ENCODE data around the gene PSAP. TPM values are rescaled to one million over a fixed set of nuclear protein-coding genes. Genes with fewer than 3 reads are reported as not detected.

The PSAP gene
- total RNA-seq, 6 experiments from 2014 or later: 520 to 743 (median 570) TPM

GRCh38 chr10:71825217-71825616, 25.8 kb downstream of the PSAP start:
- H3K4me1 ChIP-seq: no peaks in the 10 kb centered on the region
- H3K27me3 ChIP-seq: no peaks in the 10 kb centered on the region
- intact Hi-C loops (cut with DNase I): no loop called here
- no peak for ATAC-seq
- peaks cover 15 to 97% (median 67%) of the 10 kb centered on the region in 4 donors for H3K36me3 ChIP-seq
- H3K9me3 ChIP-seq: no peaks in the 10 kb centered on the region
- H3K4me3 ChIP-seq: no peak overlapping the region
- DNase-seq: no peak
- no peak overlapping the region for H3K27ac ChIP-seq
- WGBS (ENCODE audit: insufficient coverage, low coverage, low lambda C conversion rate, missing lambda C conversion rate): 83% methylated on average over 1 of the region's 11 CpGs
- no peak for TF ChIP-seq POLR2A (IDR thresholded peaks at IDR 0.05)
- no peak for TF ChIP-seq CTCF (IDR thresholded peaks at IDR 0.05)

GRCh38 chr10:71824333-71824732, 26.7 kb downstream of the PSAP start:
- DNase-seq: no peak
- 93% methylated on average over 3 of the region's 3 CpGs for WGBS (ENCODE audit: insufficient coverage, low coverage, low lambda C conversion rate, missing lambda C conversion rate)
- H3K4me3 ChIP-seq: no peak overlapping the region
- H3K36me3 ChIP-seq: peaks cover 15 to 97% (median 68%) of the 10 kb centered on the region in 4 donors
- no peak for ATAC-seq
- no peaks in the 10 kb centered on the region for H3K27me3 ChIP-seq
- TF ChIP-seq CTCF (IDR thresholded peaks at IDR 0.05): no peak
- no peak for TF ChIP-seq POLR2A (IDR thresholded peaks at IDR 0.05)
- no peaks in the 10 kb centered on the region for H3K9me3 ChIP-seq
- intact Hi-C loops (cut with DNase I): no loop called here
- no peak overlapping the region for H3K27ac ChIP-seq
- H3K4me1 ChIP-seq: no peaks in the 10 kb centered on the region

GRCh38 chr10:71823356-71823755, 27.7 kb downstream of the PSAP start:
- DNase-seq (no peak), ATAC-seq (peak in 1 of 4 donors; percentile 8)
- no peak for TF ChIP-seq CTCF (IDR thresholded peaks at IDR 0.05)
- TF ChIP-seq POLR2A (IDR thresholded peaks at IDR 0.05): no peak
- Histone ChIP-seq H3K9me3 (no peaks in the 10 kb centered on the region), H3K4me3 (no peak overlapping the region), H3K27ac (no peak overlapping the region), H3K27me3 (no peaks in the 10 kb centered on the region), H3K4me1 (no peaks in the 10 kb centered on the region), H3K36me3 (peaks cover 15 to 97% (median 67%) of the 10 kb centered on the region in 4 donors)
- no CpG with 5 or more reads among the region's 4 CpGs for WGBS (ENCODE audit: insufficient coverage, low coverage, low lambda C conversion rate, missing lambda C conversion rate)
- intact Hi-C loops (cut with DNase I): no loop called here

- DNase-seq (no peak), ATAC-seq (no peak)
- H3K4me3 ChIP-seq: no peak overlapping the region
- WGBS (ENCODE audit: insufficient coverage, low coverage, low lambda C conversion rate, missing lambda C conversion rate): 49% methylated on average over 5 of the region's 9 CpGs
- intact Hi-C loops (cut with DNase I): no loop called here
- TF ChIP-seq CTCF (IDR thresholded peaks at IDR 0.05) (no peak), POLR2A (IDR thresholded peaks at IDR 0.05) (no peak)
- H3K27me3 ChIP-seq: no peaks in the 10 kb centered on the region
- peaks cover 10 to 97% (median 68%) of the 10 kb centered on the region in 4 donors for H3K36me3 ChIP-seq
- no peak overlapping the region for H3K27ac ChIP-seq
- no peaks in the 10 kb centered on the region for H3K9me3 ChIP-seq
- no peaks in the 10 kb centered on the region for H3K4me1 ChIP-seq
Observed at GRCh38 chr10:71821909-71822763, 28.9 kb downstream of the PSAP start.

Measured in right lobe of liver (tissue), 6 donors.